DND-41 (cell line): ENCODE results near the gene OTUD5.

Experiments used
- ATAC-seq: fragments of 200-7000 bp; cut with Tn5 transposase; 3 replicates; pipeline ENCODE4 v1.9.1; 2021; ENCODE audit warnings: low read depth; ENCODE audit not compliant: insufficient read depth
- DNase-seq: peaks from one replicate; pipeline ENCODE4 v3.0.0-alpha.2; 2020
- H2AFZ ChIP-seq: 2 replicates; pipeline ENCODE4 v1.6.0; 2012; ENCODE audit warnings: low read depth, low read length
- H3K27ac ChIP-seq: 2 replicates; pipeline ENCODE4 v1.5.1; 2012; ENCODE audit warnings: low read length, inconsistent platforms
- H3K27me3 ChIP-seq: fragments of 200-600 bp; sonication (generic); 2 replicates; pipeline ENCODE4 v1.6.0; 2012; ENCODE audit warnings: low read length, mild to moderate bottlenecking, inconsistent platforms; ENCODE audit not compliant: insufficient read depth, poor library complexity
- H3K36me3 ChIP-seq: 2 replicates; pipeline ENCODE4 v1.5.1; 2012; ENCODE audit warnings: low read length, inconsistent platforms; ENCODE audit not compliant: insufficient read depth
- H3K4me1 ChIP-seq: 2 replicates; pipeline ENCODE4 v1.5.1; 2012; ENCODE audit warnings: mild to moderate bottlenecking, low read length; ENCODE audit not compliant: insufficient read depth
- H3K4me2 ChIP-seq: 2 replicates; pipeline ENCODE4 v1.6.0; 2012; ENCODE audit warnings: mild to moderate bottlenecking, moderate library complexity, low read length, inconsistent platforms; ENCODE audit not compliant: insufficient read depth
- H3K4me3 ChIP-seq, 2 experiments: fragments of 200-600 bp in 1 of 2; shearing (Covaris generic) in 1 of 2; 2 replicates each; pipeline ENCODE4 v1.5.1; 2012 to 2016; ENCODE audit warnings: inconsistent platforms in 2 of 2, low read length in 2 of 2, mild to moderate bottlenecking in 2 of 2, low read depth in 1 of 2, moderate library complexity in 1 of 2
- H3K79me2 ChIP-seq: 2 replicates; pipeline ENCODE4 v1.6.0; 2012; ENCODE audit warnings: low read length, inconsistent platforms; ENCODE audit not compliant: insufficient read depth
- H3K9ac ChIP-seq: 2 replicates; pipeline ENCODE4 v1.6.0; 2012; ENCODE audit warnings: low read depth, mild to moderate bottlenecking, inconsistent platforms, low read length, moderate library complexity
- H3K9me3 ChIP-seq: 2 replicates; pipeline ENCODE4 v1.5.1; 2012; ENCODE audit warnings: low read length, moderate library complexity, mild to moderate bottlenecking, inconsistent platforms; ENCODE audit not compliant: insufficient read depth, severe bottlenecking
- H4K20me1 ChIP-seq: 2 replicates; pipeline ENCODE4 v1.6.0; 2012; ENCODE audit warnings: low read length; ENCODE audit not compliant: insufficient read depth
- CTCF ChIP-seq: IDR thresholded peaks from 2 replicates; pipeline ENCODE4 v1.5.1; 2012; ENCODE audit warnings: borderline replicate concordance, low read length, moderate library complexity, mild to moderate bottlenecking; ENCODE audit not compliant: poor library complexity, severe bottlenecking; ENCODE audit errors: extremely low read depth
- EZH2 ChIP-seq: IDR thresholded peaks from 3 replicates; pipeline ENCODE4 v1.6.1; 2012; ENCODE audit warnings: borderline replicate concordance, low read depth, mild to moderate bottlenecking, moderate library complexity, low read length, inconsistent platforms; ENCODE audit not compliant: severe bottlenecking

The OTUD5 gene

GRCh38 chrX:48961585-48962091 lies 4.2 kb upstream of the OTUD5 start:
- Histone ChIP-seq H3K4me2 (no peak overlapping the region), H3K79me2 (peaks cover 6% of the 10 kb centered on the region), H3K27me3 (no peaks in the 10 kb centered on the region), H3K4me3 (no peak overlapping the region), H4K20me1 (peaks cover 3% of the 10 kb centered on the region; the same call in 1 of the 2 replicates), H3K27ac (no peak overlapping the region), H3K9me3 (no peaks in the 10 kb centered on the region), H3K36me3 (no peaks in the 10 kb centered on the region; the same call in 1 of the 2 replicates), H2AFZ (no peak overlapping the region), H3K9ac (no peak overlapping the region), H3K4me1 (peaks cover 11% of the 10 kb centered on the region)
- DNase-seq, result no peak
- TF ChIP-seq CTCF (no peak), EZH2 (no peak)
- ATAC-seq, result no peak

GRCh38 chrX:48960291-48960690 lies 2.9 kb upstream of the OTUD5 start:
- Histone ChIP-seq H3K9me3 (no peaks in the 10 kb centered on the region), H3K4me3 (no peak overlapping the region), H3K9ac (no peak overlapping the region), H2AFZ (no peak overlapping the region), H4K20me1 (peaks cover 16% of the 10 kb centered on the region), H3K4me2 (no peak overlapping the region), H3K36me3 (peaks cover 11% of the 10 kb centered on the region), H3K79me2 (peaks cover 19% of the 10 kb centered on the region), H3K27ac (no peak overlapping the region), H3K4me1 (peaks cover 25% of the 10 kb centered on the region), H3K27me3 (no peaks in the 10 kb centered on the region)
- DNase-seq (no peak), ATAC-seq (no peak)
- no peak for TF ChIP-seq CTCF
- TF ChIP-seq EZH2, result no peak

- ATAC-seq, result no peak
Measured at GRCh38 chrX:48958635-48959094, 1.3 kb upstream of the OTUD5 start.

More at GRCh38 chrX:48958635-48959094, 1.3 kb upstream of the OTUD5 start:
- Histone ChIP-seq H3K4me1 (peaks cover 41% of the 10 kb centered on the region), H3K4me2 (peak overlapping the region; percentile 73), H3K36me3 (peaks cover 23% of the 10 kb centered on the region), H2AFZ (peak overlapping the region; percentile 72; the same call in 1 of the 2 replicates), H3K9me3 (no peaks in the 10 kb centered on the region), H4K20me1 (peaks cover 25% of the 10 kb centered on the region), H3K4me3 (peak overlapping the region; percentile 37 to 80; a peak in 3 of 4 replicates), H3K27me3 (no peaks in the 10 kb centered on the region), H3K79me2 (peaks cover 36% of the 10 kb centered on the region), H3K9ac (peak overlapping the region; percentile 80), H3K27ac (peak overlapping the region; percentile 80)
- no peak for DNase-seq
- TF ChIP-seq EZH2 (no peak), CTCF (no peak)
